H1 (cell line): ENCODE results near the gene DSTN. TPM values are rescaled to one million over a fixed set of nuclear protein-coding genes. Genes with fewer than 3 reads are reported as not detected.

Experiments used
- CTCF ChIA-PET: fragments of 300-600 bp; sonication (Branson Sonifier 250); formaldehyde crosslinking; loops from one replicate; lab custom pipeline; 2021; ENCODE audit not compliant: partially characterized antibody; lab: Charles Lee
- POLR2A ChIA-PET: fragments of 300-600 bp; sonication (Branson Sonifier 250); formaldehyde crosslinking; loops from one replicate; lab custom pipeline; 2021; ENCODE audit warnings: inconsistent platforms; ENCODE audit not compliant: partially characterized antibody; lab: Charles Lee
- DNase-seq, 2 experiments: peaks; one replicate each; pipeline versions ENCODE4 v3.0.0 to v3.0.0-alpha.2; 2010 to 2022; ENCODE audit warnings: low spot score in 2 of 2, low read depth in 1 of 2, mixed read lengths in 1 of 2
- FAIRE-seq: peaks from 2 replicates; lab custom pipeline; 2011; peaks lifted over from hg19 to GRCh38; lab: Jason Lieb, UNC
- H2AFZ ChIP-seq: 2 replicates; pipeline ENCODE4 v1.8.1; 2012; ENCODE audit warnings: low read length, inconsistent platforms
- H2AK5ac ChIP-seq: 2 replicates; pipeline ENCODE4 v1.6.1; 2013; ENCODE audit warnings: low read depth, low read length
- H2BK120ac ChIP-seq: replicated peaks from 2 replicates; pipeline ENCODE3; 2013; ENCODE audit warnings: low read depth, low read length, inconsistent platforms
- H2BK12ac ChIP-seq: 2 replicates; pipeline ENCODE4 v1.6.1; 2013; ENCODE audit warnings: low read depth, low read length
- H2BK15ac ChIP-seq: 2 replicates; pipeline ENCODE4 v1.6.1; 2013; ENCODE audit warnings: low read length
- H2BK20ac ChIP-seq: 2 replicates; pipeline ENCODE4 v1.6.1; 2013; ENCODE audit warnings: low read length
- H2BK5ac ChIP-seq: 2 replicates; pipeline ENCODE4 v1.6.1; 2013; ENCODE audit warnings: low read depth, low read length
- H3K14ac ChIP-seq: 2 replicates; pipeline ENCODE4 v1.6.1; 2013; ENCODE audit warnings: inconsistent platforms; ENCODE audit not compliant: insufficient read length
- H3K18ac ChIP-seq: 2 replicates; pipeline ENCODE4 v1.6.1; 2013; ENCODE audit warnings: low read length; ENCODE audit errors: extremely low read depth
- H3K23ac ChIP-seq: 2 replicates; pipeline ENCODE4 v1.6.1; 2013; ENCODE audit warnings: inconsistent platforms; ENCODE audit not compliant: insufficient read length
- H3K23me2 ChIP-seq: 2 replicates; pipeline ENCODE4 v1.6.1; 2013; ENCODE audit warnings: low read depth, low read length
- H3K27ac ChIP-seq: 2 replicates; pipeline ENCODE4 v1.6.1; 2011; ENCODE audit warnings: low read depth, low read length, inconsistent platforms
- H3K27me3 ChIP-seq, 4 experiments: replicated peaks in 1 of 4; 1 replicate in 1 of 4; 2 replicates in 3 of 4; pipeline versions ENCODE4 v1.6.1 to v1.8.1; 2011 to 2013; ENCODE audit warnings: low read length in 3 of 4, mild to moderate bottlenecking in 3 of 4, inconsistent platforms in 2 of 4, mixed read lengths in 2 of 4, moderate library complexity in 1 of 4; ENCODE audit not compliant: control insufficient read depth in 3 of 4, insufficient read depth in 3 of 4; ENCODE audit errors: extremely low read depth in 1 of 4
- H3K36me3 ChIP-seq, 4 experiments: 2 replicates each; pipeline versions ENCODE4 v1.6.1 to v1.8.1; 2011 to 2013; ENCODE audit warnings: mild to moderate bottlenecking in 4 of 4, low read length in 3 of 4, moderate library complexity in 2 of 4, control low read depth in 1 of 4, inconsistent platforms in 1 of 4; ENCODE audit not compliant: insufficient read depth in 4 of 4, control insufficient read depth in 2 of 4
- H3K4ac ChIP-seq: replicated peaks from 2 replicates; pipeline ENCODE3; 2013; ENCODE audit warnings: low read length, low read depth, mixed read lengths, inconsistent platforms; ENCODE audit not compliant: insufficient read length
- H3K4me1 ChIP-seq, 4 experiments: replicated peaks in 1 of 4; 1 replicate in 1 of 4; 2 replicates in 3 of 4; pipeline versions ENCODE4 v1.6.1 to v1.8.1; 2011 to 2013; ENCODE audit warnings: low read length in 3 of 4, inconsistent platforms in 2 of 4, mixed read lengths in 1 of 4; ENCODE audit not compliant: insufficient read depth in 4 of 4, control insufficient read depth in 3 of 4
- H3K4me2 ChIP-seq, 2 experiments: 2 replicates each; pipeline versions ENCODE4 v1.6.1 to v1.8.1; 2011 to 2013; ENCODE audit warnings: low read depth in 2 of 2, low read length in 2 of 2, control low read depth in 1 of 2, inconsistent platforms in 1 of 2, mild to moderate bottlenecking in 1 of 2; ENCODE audit not compliant: insufficient read depth in 1 of 2
- H3K4me3 ChIP-seq, 4 experiments: fragments of 200-600, 300-600 bp in 1 of 4; sonication (generic), shearing (Covaris generic), sonication (Bioruptor Twin) in 1 of 4; 2 replicates each; pipeline versions ENCODE4 v1.5.1 to v1.8.1; 2011 to 2016; ENCODE audit warnings: low read length in 4 of 4, low read depth in 3 of 4, control low read depth in 2 of 4, inconsistent platforms in 2 of 4, mild to moderate bottlenecking in 2 of 4, mixed read lengths in 1 of 4, moderate library complexity in 1 of 4; ENCODE audit not compliant: insufficient read depth in 2 of 4; ENCODE audit errors: extremely low read depth in 1 of 4
- H3K56ac ChIP-seq: replicated peaks from 2 replicates; pipeline ENCODE3; 2013; ENCODE audit warnings: low read depth, mild to moderate bottlenecking, mixed read lengths, low read length, inconsistent platforms; ENCODE audit not compliant: insufficient read length
- H3K79me1 ChIP-seq: 2 replicates; pipeline ENCODE4 v1.6.1; 2013; ENCODE audit warnings: low read depth, low read length, control low read depth
- H3K79me2 ChIP-seq, 2 experiments: 2 replicates each; pipeline versions ENCODE4 v1.6.1 to v1.8.1; 2012 to 2013; ENCODE audit warnings: low read length in 2 of 2, mild to moderate bottlenecking in 2 of 2, inconsistent platforms in 1 of 2; ENCODE audit not compliant: insufficient read depth in 2 of 2, control insufficient read depth in 1 of 2
- H3K9ac ChIP-seq, 4 experiments: replicated peaks in 1 of 4; 1 replicate in 1 of 4; 2 replicates in 3 of 4; pipeline versions ENCODE4 v1.6.1 to v1.8.1; 2011 to 2013; ENCODE audit warnings: low read depth in 3 of 4, low read length in 3 of 4, control low read depth in 2 of 4, mild to moderate bottlenecking in 2 of 4, moderate library complexity in 2 of 4, inconsistent platforms in 1 of 4; ENCODE audit errors: extremely low read depth in 1 of 4
- H3K9me3 ChIP-seq, 2 experiments: 2 replicates each; pipeline versions ENCODE4 v1.6.1 to v1.8.1; 2012 to 2013; ENCODE audit warnings: mild to moderate bottlenecking in 2 of 2, moderate library complexity in 2 of 2, control low read depth in 1 of 2, inconsistent platforms in 1 of 2, low read depth in 1 of 2, low read length in 1 of 2, mixed read lengths in 1 of 2; ENCODE audit not compliant: insufficient read depth in 2 of 2
- H4K20me1 ChIP-seq, 2 experiments: replicated peaks in 1 of 2; 2 replicates each; pipeline versions ENCODE3 to v1.8.1; 2011 to 2013; ENCODE audit warnings: inconsistent platforms in 2 of 2, low read length in 2 of 2, mild to moderate bottlenecking in 1 of 2; ENCODE audit not compliant: insufficient read depth in 2 of 2, control insufficient read depth in 1 of 2
- H4K5ac ChIP-seq: 2 replicates; pipeline ENCODE4 v1.6.1; 2013; ENCODE audit warnings: low read length, low read depth, mixed read lengths, inconsistent platforms; ENCODE audit not compliant: insufficient read length
- H4K8ac ChIP-seq: 2 replicates; pipeline ENCODE4 v1.8.0; 2013; ENCODE audit warnings: mild to moderate bottlenecking, moderate library complexity, low read length, inconsistent platforms; ENCODE audit not compliant: insufficient read depth; ENCODE audit errors: extremely low read depth
- H4K91ac ChIP-seq: replicated peaks from 2 replicates; pipeline ENCODE3; 2013; ENCODE audit warnings: low read length, mixed read lengths, inconsistent platforms; ENCODE audit not compliant: insufficient read length
- BCL11A ChIP-seq, 2 experiments: IDR thresholded peaks; one replicate each; pipeline ENCODE4 v1.6.1; 2011; ENCODE audit warnings: low read depth in 2 of 2, low read length in 2 of 2, mild to moderate bottlenecking in 2 of 2
- CBX8 ChIP-seq: fragments of 300-800, 300-1000 bp; sonication (generic); IDR thresholded peaks from 2 replicates; pipeline ENCODE4 v1.7.1; 2016; ENCODE audit warnings: low read depth, low read length, borderline replicate concordance
- JUN ChIP-seq: IDR thresholded peaks from 2 replicates; pipeline ENCODE4 v1.6.1; 2011; ENCODE audit warnings: low read depth, mild to moderate bottlenecking, improper control_type of control experiment, low read length
- KDM1A ChIP-seq: fragments of 200-600, 300-600 bp; sonication (generic); IDR thresholded peaks from 2 replicates; pipeline ENCODE4 v1.7.1; 2016; ENCODE audit warnings: mild to moderate bottlenecking, low read length, borderline replicate concordance
- NANOG ChIP-seq: IDR thresholded peaks from 2 replicates; pipeline ENCODE4 v1.6.1; 2011; ENCODE audit warnings: low read length, low read depth, mild to moderate bottlenecking, inconsistent platforms; ENCODE audit not compliant: insufficient read depth, poor library complexity, severe bottlenecking
- POLR2AphosphoS5 ChIP-seq: IDR thresholded peaks from 2 replicates; pipeline ENCODE4 v1.6.1; 2011; ENCODE audit warnings: low read depth, low read length
- SRF ChIP-seq: IDR thresholded peaks from 2 replicates; pipeline ENCODE4 v1.6.1; 2011; ENCODE audit warnings: mild to moderate bottlenecking, low read depth, low read length, moderate library complexity
- YY1 ChIP-seq: IDR thresholded peaks from 2 replicates; pipeline ENCODE4 v1.6.1; 2011; ENCODE audit warnings: low read depth, mild to moderate bottlenecking, low read length
- WGBS, 2 experiments: shearing (Covaris generic) in 1 of 2; methylation state at CpG; one replicate each; pipeline versions ENCODE4 v1.1.6 to v1.1.7; 2013 to 2015; ENCODE audit warnings: low lambda C conversion rate in 2 of 2, mixed read lengths in 2 of 2, inconsistent platforms in 1 of 2, low coverage in 1 of 2, missing lambda C conversion rate in 1 of 2; ENCODE audit not compliant: insufficient replicate concordance in 2 of 2, insufficient coverage in 1 of 2, insufficient read length in 1 of 2; ENCODE audit errors: extremely low coverage in 1 of 2, missing lambda C conversion rate in 1 of 2; 5-methylcytosine and 5-hydroxymethylcytosine counted together
- polyA plus RNA-seq, 7 experiments: library from polyadenylated mRNA; depleted of rRNA in 3 of 7; stranded (reverse) in 5 of 7; unstranded in 2 of 7; fragments of >200 nt in 5 of 7; fragments of 200-250 nt in 2 of 7; gene quantifications; 1 replicate in 5 of 7; 2 replicates in 1 of 7; 4 replicates in 1 of 7; pipeline versions ENCODE4 v1.2.1 to v1.2.3, GENCODE V29; 2011 to 2013; ENCODE audit warnings: missing spikeins in 2 of 7, mixed read lengths in 2 of 7
- total RNA-seq: library from RNA; stranded (reverse); fragmentation: NEBNext Ultra II Directional; extraction: Animal tissue kit (Norgen Biotek cat#: 25700); gene quantifications from 2 replicates; pipeline ENCODE4 v1.2.1, GENCODE V29; 2021
- TF ChIP-seq, protein P1 (sequence below): IDR thresholded peaks from 2 replicates; pipeline ENCODE4 v1.6.1; 2012; ENCODE audit warnings: inconsistent platforms

Gene DSTN
- total and polyA plus RNA-seq, 2 of the 8 experiments (the other 6 are each of a cell fraction or from before 2014, with no cell fraction given) = 43.3 to 208 TPM

DNA sequence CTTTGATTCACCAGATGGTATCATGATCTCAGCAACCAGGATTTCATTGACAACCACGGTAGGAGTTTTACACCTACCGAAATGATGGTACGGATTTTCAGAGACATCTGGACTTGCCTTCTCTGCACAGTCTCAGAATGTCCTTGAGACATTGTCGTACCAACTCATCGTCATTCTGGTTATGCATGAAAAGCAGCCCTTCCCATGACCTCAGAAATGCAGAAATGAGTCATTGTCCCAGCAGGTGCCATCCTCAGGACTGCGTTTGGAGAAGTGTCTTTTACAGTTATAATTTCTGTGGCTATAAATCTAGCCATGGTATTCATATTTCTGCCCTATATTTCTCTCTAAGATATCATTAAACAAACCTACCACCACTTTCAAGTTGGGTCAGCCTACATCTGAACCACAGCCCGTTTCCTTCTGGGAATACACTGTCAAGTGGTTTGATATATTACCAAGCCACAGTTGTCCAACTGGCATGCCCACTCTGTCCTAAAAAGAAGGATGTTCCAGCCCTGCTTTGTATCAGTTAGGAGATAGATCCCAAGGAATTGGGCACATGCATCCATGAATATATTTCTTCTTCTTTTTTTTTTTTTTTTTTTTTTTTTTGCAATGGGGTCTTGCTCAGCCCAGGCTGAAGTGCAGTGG lies 31.2 kb upstream of the DSTN start:
- no peak overlapping the region for H3K4me3 ChIP-seq
- FAIRE-seq (no peak), DNase-seq (no peak)
- H3K79me1 ChIP-seq = no peaks in the 10 kb centered on the region
- H2BK5ac ChIP-seq = no peak overlapping the region
- no peak overlapping the region for H4K8ac ChIP-seq
- no peak overlapping the region for H3K4me2 ChIP-seq
- no peak overlapping the region for H3K9ac ChIP-seq
- ChIA-PET CTCF (interaction anchor here (1.7 to 6.4 kb wide), 3 partner anchors 35 to 78 kb away, joined by 6 to 66 read pairs (median 6); no protein-coding TSS in a partner anchor), POLR2A (no interaction called here)
- no peak overlapping the region for H3K4ac ChIP-seq
- H4K91ac ChIP-seq = no peak overlapping the region
- H2BK15ac ChIP-seq = no peak overlapping the region
- H3K27me3 ChIP-seq = no peaks in the 10 kb centered on the region
- no peaks in the 10 kb centered on the region for H4K20me1 ChIP-seq
- no peak overlapping the region for H2AK5ac ChIP-seq
- H2AFZ ChIP-seq = no peak overlapping the region
- peaks cover 3 to 9% (median 4%) of the 10 kb centered on the region in 4 experiments; a peak in 6 of 7 replicates for H3K4me1 ChIP-seq
- H3K36me3 ChIP-seq = no peaks in the 10 kb centered on the region
- WGBS, 2 experiments = 96% methylated on average over 7 of the region's 7 CpGs; no CpG with 5 or more reads in 1 of the 2 experiments
- H3K23me2 ChIP-seq = no peaks in the 10 kb centered on the region
- H3K79me2 ChIP-seq = no peaks in the 10 kb centered on the region
- no peak overlapping the region for H3K23ac ChIP-seq
- H3K9me3 ChIP-seq = no peaks in the 10 kb centered on the region
- no peak overlapping the region for H2BK120ac ChIP-seq
- no peak overlapping the region for H3K14ac ChIP-seq
- no peak overlapping the region for H3K27ac ChIP-seq
- H3K18ac ChIP-seq = no peak overlapping the region
- no peak overlapping the region for H3K56ac ChIP-seq
- H4K5ac ChIP-seq = no peak overlapping the region
- no peak overlapping the region for H2BK12ac ChIP-seq
- H2BK20ac ChIP-seq = no peak overlapping the region
- TF ChIP-seq JUN = no peak
- no peak for TF ChIP-seq YY1
- TF ChIP-seq, protein P1, sequence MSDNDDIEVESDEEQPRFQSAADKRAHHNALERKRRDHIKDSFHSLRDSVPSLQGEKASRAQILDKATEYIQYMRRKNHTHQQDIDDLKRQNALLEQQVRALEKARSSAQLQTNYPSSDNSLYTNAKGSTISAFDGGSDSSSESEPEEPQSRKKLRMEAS = no peak
- no peak for TF ChIP-seq SRF
- TF ChIP-seq BCL11A (IDR thresholded peaks at IDR 0.05; ENCODE audit: low read depth in 2 of 2, low read length in 2 of 2) = no peak
- TF ChIP-seq CBX8 = no peak
- TF ChIP-seq NANOG = no peak
- TF ChIP-seq POLR2AphosphoS5 = no peak
- TF ChIP-seq KDM1A = no peak
